K562 (cell line): Measurements from ENCODE around the gene ITPR1. TPM values are rescaled to one million over a fixed set of nuclear protein-coding genes. Genes with fewer than 3 reads are reported as not detected.

ENCODE experiments used
- ATAC-seq: fragments of 200-7000 bp; cut with Tn5 transposase; 3 replicates; pipeline ENCODE4 v1.9.1; 2020; ENCODE audit warnings: moderate library complexity
- BruUV-seq: library from RNA; stranded (reverse); fragments of 400-500 nt; replicated peaks from 2 replicates; lab custom pipeline; 2021; lab: Mats Ljungman, UMichigan
- CTCF ChIA-PET: fragments of 300-600 bp; formaldehyde crosslinking; extraction: SDS; loops from one replicate; lab custom pipeline; 2021; ENCODE audit warnings: low intra/inter-chr PET ratio; lab: Yijun Ruan, JAX
- POLR2A ChIA-PET: fragments of 300-600, 350-650 bp; sonication (Branson Sonifier 250); formaldehyde crosslinking; extraction: SDS; loops from one replicate; lab custom pipeline; 2021; ENCODE audit warnings: antibody characterized with exemption, inconsistent platforms; lab: Yijun Ruan, JAX
- DNase-seq, 4 experiments: peaks; one replicate each; pipeline versions ENCODE4 v3.0.0 to v3.0.0-alpha.2; 2011 to 2018; ENCODE audit warnings: low spot score in 3 of 4, mixed read lengths in 3 of 4; ENCODE audit errors: extremely low read depth in 1 of 4
- FAIRE-seq: peaks from 2 replicates; lab custom pipeline; 2011; peaks lifted over from hg19 to GRCh38; lab: Jason Lieb, UNC
- H2AFZ ChIP-seq: 2 replicates; pipeline ENCODE4 v1.6.0; 2011; ENCODE audit warnings: low read depth, low read length, control low read depth, inconsistent platforms
- H3K27ac ChIP-seq: fragments of 200-600 bp; 3 replicates; pipeline ENCODE4 v1.8.0; 2011; ENCODE audit warnings: low read depth, mild to moderate bottlenecking, control low read depth, inconsistent platforms, low read length, moderate library complexity, mixed read lengths; ENCODE audit errors: extremely low read depth
- H3K27me3 ChIP-seq, 2 experiments: fragments of 300-600 bp in 1 of 2; 2 replicates in 1 of 2; 3 replicates in 1 of 2; pipeline versions ENCODE4 v1.6.0 to v1.8.0; 2011; ENCODE audit warnings: inconsistent platforms in 2 of 2, low read length in 2 of 2, mild to moderate bottlenecking in 1 of 2, mixed read lengths in 1 of 2, moderate library complexity in 1 of 2; ENCODE audit not compliant: control insufficient read depth in 2 of 2, insufficient read depth in 2 of 2
- H3K36me3 ChIP-seq: fragments of 300-600 bp; 3 replicates; pipeline ENCODE4 v1.8.0; 2011; ENCODE audit warnings: mild to moderate bottlenecking, low read length, inconsistent platforms; ENCODE audit not compliant: control insufficient read depth, insufficient read depth
- H3K4me1 ChIP-seq, 2 experiments: fragments of 200-600 bp in 1 of 2; replicated peaks in 1 of 2; 2 replicates in 1 of 2; 3 replicates in 1 of 2; pipeline versions ENCODE4 v1.5.1 to v1.8.0; 2011; ENCODE audit warnings: inconsistent platforms in 2 of 2, low read length in 2 of 2, mild to moderate bottlenecking in 1 of 2, mixed read lengths in 1 of 2, moderate library complexity in 1 of 2; ENCODE audit not compliant: control insufficient read depth in 2 of 2, insufficient read depth in 2 of 2
- H3K4me2 ChIP-seq: 2 replicates; pipeline ENCODE4 v1.6.1; 2011; ENCODE audit warnings: low read length, control low read depth, inconsistent platforms, mixed read lengths; ENCODE audit not compliant: insufficient read depth
- H3K4me3 ChIP-seq: fragments of 200-600 bp; sonication (generic), shearing (Covaris generic); 2 replicates; pipeline ENCODE4 v1.5.1; 2016; ENCODE audit warnings: control low read depth, inconsistent platforms
- H3K79me2 ChIP-seq: fragments of 200-600 bp; 3 replicates; pipeline ENCODE4 v1.8.0; 2011; ENCODE audit warnings: low read length, inconsistent platforms; ENCODE audit not compliant: control insufficient read depth, insufficient read depth
- H3K9ac ChIP-seq, 2 experiments: 2 replicates each; pipeline versions ENCODE4 v1.6.0 to v1.6.1; 2011; ENCODE audit warnings: low read depth in 2 of 2, low read length in 2 of 2, control low read depth in 1 of 2, inconsistent platforms in 1 of 2, mild to moderate bottlenecking in 1 of 2, mixed read lengths in 1 of 2; ENCODE audit not compliant: insufficient read depth in 1 of 2
- H3K9me1 ChIP-seq: one replicate; pipeline ENCODE4 v1.6.0; 2011; ENCODE audit warnings: inconsistent platforms, mild to moderate bottlenecking, low read length, moderate library complexity; ENCODE audit not compliant: control insufficient read depth, insufficient read depth
- H3K9me3 ChIP-seq: replicated peaks from 2 replicates; pipeline ENCODE4 v1.5.1; 2011; ENCODE audit warnings: low read depth, low read length, inconsistent platforms; ENCODE audit not compliant: control insufficient read depth, insufficient read depth
- H4K20me1 ChIP-seq: replicated peaks from 2 replicates; pipeline ENCODE4 v1.6.1; 2011; ENCODE audit warnings: low read length, inconsistent platforms, mixed read lengths; ENCODE audit not compliant: control insufficient read depth, insufficient read depth
- ARID1B ChIP-seq: fragments of 450-650 bp; IDR thresholded peaks from 2 replicates; pipeline ENCODE4 v1.6.1; 2016; ENCODE audit warnings: antibody characterized with exemption, mild to moderate bottlenecking, inconsistent platforms
- CBX8 ChIP-seq: fragments of 200-600 bp; sonication (generic); IDR thresholded peaks from 2 replicates; pipeline ENCODE4 v1.6.1; 2012; ENCODE audit warnings: borderline replicate concordance, mixed run types, low read depth, mild to moderate bottlenecking, moderate library complexity, mixed read lengths, low read length, control low read depth, inconsistent platforms; ENCODE audit not compliant: poor library complexity, severe bottlenecking; ENCODE audit errors: extremely low read depth
- CREBBP ChIP-seq: IDR thresholded peaks from one replicate; pipeline ENCODE4 v1.6.1; 2012; ENCODE audit warnings: low read depth, mild to moderate bottlenecking, control low read depth, inconsistent platforms, low read length
- ETS2 ChIP-seq: IDR thresholded peaks from 2 replicates; pipeline ENCODE4 v1.6.1; 2016; ENCODE audit warnings: borderline replicate concordance, missing genetic modification characterization, mild to moderate bottlenecking, moderate library complexity, missing compliant biosample characterization; ENCODE audit not compliant: poor library complexity, severe bottlenecking
- FOXP1 ChIP-seq: sonication (generic); formaldehyde crosslinking; IDR thresholded peaks from 2 replicates; pipeline ENCODE4 v1.8.0; 2022; ENCODE audit warnings: mild to moderate bottlenecking, missing genetic modification reagents
- GATA2 ChIP-seq: sonication (generic); formaldehyde crosslinking; IDR thresholded peaks from 2 replicates; pipeline ENCODE4 v1.4.0; 2020; ENCODE audit warnings: mild to moderate bottlenecking, missing genetic modification reagents
- KAT7 ChIP-seq: sonication (generic); formaldehyde crosslinking; IDR thresholded peaks from 2 replicates; pipeline ENCODE4 v1.8.0; 2022; ENCODE audit warnings: missing genetic modification reagents, mild to moderate bottlenecking, borderline replicate concordance
- L3MBTL2 ChIP-seq: fragments of 450-650 bp; IDR thresholded peaks from 2 replicates; pipeline ENCODE4 v1.6.1; 2016; ENCODE audit warnings: mild to moderate bottlenecking, moderate library complexity
- MAZ ChIP-seq, 2 experiments: fragments of 450-650 bp in 1 of 2; sonication (generic) in 1 of 2; formaldehyde crosslinking; IDR thresholded peaks in 1 of 2; conservative IDR thresholded peaks in 1 of 2; 2 replicates each; pipeline versions ENCODE4 v1.4.0 to v1.5.0; 2020; ENCODE audit warnings: mild to moderate bottlenecking in 1 of 2, missing genetic modification reagents in 1 of 2
- MCM2 ChIP-seq: fragments of 450-650 bp; IDR thresholded peaks from 2 replicates; pipeline ENCODE4 v1.6.1; 2017; ENCODE audit warnings: low read depth, mild to moderate bottlenecking
- ZEB2 ChIP-seq: fragments of 450-650 bp; IDR thresholded peaks from 2 replicates; pipeline ENCODE4 v1.6.1; 2016
- ZKSCAN1 ChIP-seq: fragments of 150-350 bp; IDR thresholded peaks from 2 replicates; pipeline ENCODE4 v1.6.1; 2016; ENCODE audit warnings: low read depth, low read length
- WGBS: fragments of 100-300 bp; shearing (Covaris generic); methylation state at CpG from one replicate; pipeline ENCODE4 v1.1.6; 2016; ENCODE audit warnings: low coverage, mixed read lengths; ENCODE audit not compliant: insufficient coverage; ENCODE audit errors: missing lambda C conversion rate; 5-methylcytosine and 5-hydroxymethylcytosine counted together
- in situ Hi-C: fragments of 300-500 bp; cut with MboI; formaldehyde crosslinking; loops from 4 replicates; pipeline ENCODE4 v1.15.0; 2018; ENCODE audit warnings: inconsistent platforms, mixed read lengths
- intact Hi-C: fragments of 100-400 bp; cut with micrococcal nuclease; formaldehyde crosslinking; loops from 2 replicates; pipeline ENCODE4 v1.14.2; 2022
- polyA plus RNA-seq, 8 experiments: library from polyadenylated mRNA; depleted of rRNA in 4 of 8; stranded (reverse) in 5 of 8; unstranded in 3 of 8; fragments of >200 nt; fragmentation: Nextera tagmentation in 2 of 8; fragmentation: Illumina TruSeq in 1 of 8; extraction: Ambion mirVana in 2 of 8; extraction: Trizol in 1 of 8; gene quantifications; 2 replicates each; pipeline versions ENCODE4 v1.2.1 to v1.2.3, GENCODE V29; 2011 to 2014; ENCODE audit warnings: inconsistent platforms in 1 of 8, missing spikeins in 1 of 8
- total RNA-seq, 7 experiments: library from RNA; depleted of rRNA in 6 of 7; stranded (reverse); fragments of >200 nt in 6 of 7; fragmentation: Illumina TruSeq in 2 of 7; extraction: Trizol in 2 of 7; gene quantifications; 2 replicates each; pipeline versions ENCODE4 v1.2.1 to v1.2.3, GENCODE V29; 2011 to 2021; ENCODE audit warnings: low replicate concordance in 1 of 7
- TF ChIP-seq, protein P1 (sequence below): fragments of 200-800 bp; sonication (Bioruptor generic); IDR thresholded peaks from 2 replicates; pipeline ENCODE4 v1.6.1; 2017; ENCODE audit warnings: missing genetic modification characterization, missing compliant biosample characterization
- TF ChIP-seq, protein P2 (sequence below): sonication (generic); formaldehyde crosslinking; IDR thresholded peaks from 2 replicates; pipeline ENCODE4 v1.8.1; 2023; ENCODE audit warnings: mild to moderate bottlenecking, missing genetic modification reagents

The ITPR1 gene
- total and polyA plus RNA-seq, 9 of the 15 experiments (the other 6 are each of a cell fraction or from before 2014, with no cell fraction given), result 22.4 to 40.0 (median 27.4) TPM

DNA sequence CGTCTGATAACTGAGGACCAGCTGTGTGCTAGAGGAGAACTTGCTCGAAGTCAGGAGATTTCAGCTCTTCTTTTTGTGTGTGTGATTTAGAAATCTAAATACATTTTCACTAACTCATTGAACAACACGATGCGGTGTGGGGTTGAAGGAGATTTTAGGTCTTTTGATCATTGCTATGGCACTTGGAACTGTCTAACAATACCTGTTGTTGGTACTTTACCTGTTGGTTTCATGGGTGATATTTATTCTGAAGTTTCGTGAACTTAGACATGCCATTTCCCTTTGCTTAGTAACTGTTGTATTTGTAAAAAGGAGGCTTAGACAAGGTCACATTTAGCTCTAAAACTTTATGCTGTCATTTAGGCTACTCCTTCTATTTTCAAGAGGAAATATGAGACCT lies 99.9 kb downstream of the ITPR1 start:
- no peak for FAIRE-seq
- no peak overlapping the region for H2AFZ ChIP-seq

More for the DNA sequence above, 99.9 kb downstream of the ITPR1 start:
- Histone ChIP-seq H3K27me3 (no peaks in the 10 kb centered on the region), H3K9ac (no peak overlapping the region), H3K4me1 (no peaks in the 10 kb centered on the region; a peak in 1 of 5 replicates), H3K36me3 (no peaks in the 10 kb centered on the region), H4K20me1 (no peaks in the 10 kb centered on the region), H3K79me2 (no peaks in the 10 kb centered on the region), H3K4me3 (no peak overlapping the region), H3K27ac (no peak overlapping the region), H3K4me2 (no peak overlapping the region), H3K9me3 (no peaks in the 10 kb centered on the region), H3K9me1 (no peaks in the 10 kb centered on the region)
- DNase-seq (no peak), ATAC-seq (no peak)
- ChIA-PET CTCF (no interaction called here), POLR2A (interaction anchor here (1.0 kb wide), 1 partner anchor 100 kb away, joined by 4 read pairs; the partner anchor contains the start of gene ITPR1)
- TF ChIP-seq ARID1B (no peak), MAZ (CRISPR knock-in tag; conservative IDR thresholded peaks at IDR 0.05 in 1 of 2, IDR thresholded peaks at IDR 0.05 in 1 of 2) (no peak), L3MBTL2 (no peak), GATA2 (no peak), ZEB2 (no peak), CBX8 (no peak), CREBBP (no peak), ZKSCAN1 (no peak), KAT7 (CRISPR knock-in tag) (no peak), MCM2 (no peak), ETS2 (tag) (no peak), FOXP1 (CRISPR knock-in tag) (no peak)
- TF ChIP-seq, protein P1, sequence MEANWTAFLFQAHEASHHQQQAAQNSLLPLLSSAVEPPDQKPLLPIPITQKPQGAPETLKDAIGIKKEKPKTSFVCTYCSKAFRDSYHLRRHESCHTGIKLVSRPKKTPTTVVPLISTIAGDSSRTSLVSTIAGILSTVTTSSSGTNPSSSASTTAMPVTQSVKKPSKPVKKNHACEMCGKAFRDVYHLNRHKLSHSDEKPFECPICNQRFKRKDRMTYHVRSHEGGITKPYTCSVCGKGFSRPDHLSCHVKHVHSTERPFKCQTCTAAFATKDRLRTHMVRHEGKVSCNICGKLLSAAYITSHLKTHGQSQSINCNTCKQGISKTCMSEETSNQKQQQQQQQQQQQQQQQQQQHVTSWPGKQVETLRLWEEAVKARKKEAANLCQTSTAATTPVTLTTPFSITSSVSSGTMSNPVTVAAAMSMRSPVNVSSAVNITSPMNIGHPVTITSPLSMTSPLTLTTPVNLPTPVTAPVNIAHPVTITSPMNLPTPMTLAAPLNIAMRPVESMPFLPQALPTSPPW (CRISPR knock-in tag), result no peak
- TF ChIP-seq, protein P2, sequence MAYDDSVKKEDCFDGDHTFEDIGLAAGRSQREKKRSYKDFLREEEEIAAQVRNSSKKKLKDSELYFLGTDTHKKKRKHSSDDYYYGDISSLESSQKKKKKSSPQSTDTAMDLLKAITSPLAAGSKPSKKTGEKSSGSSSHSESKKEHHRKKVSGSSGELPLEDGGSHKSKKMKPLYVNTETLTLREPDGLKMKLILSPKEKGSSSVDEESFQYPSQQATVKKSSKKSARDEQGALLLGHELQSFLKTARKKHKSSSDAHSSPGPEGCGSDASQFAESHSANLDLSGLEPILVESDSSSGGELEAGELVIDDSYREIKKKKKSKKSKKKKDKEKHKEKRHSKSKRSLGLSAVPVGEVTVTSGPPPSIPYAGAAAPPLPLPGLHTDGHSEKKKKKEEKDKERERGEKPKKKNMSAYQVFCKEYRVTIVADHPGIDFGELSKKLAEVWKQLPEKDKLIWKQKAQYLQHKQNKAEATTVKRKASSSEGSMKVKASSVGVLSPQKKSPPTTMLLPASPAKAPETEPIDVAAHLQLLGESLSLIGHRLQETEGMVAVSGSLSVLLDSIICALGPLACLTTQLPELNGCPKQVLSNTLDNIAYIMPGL (CRISPR knock-in tag), result no peak
- 45% methylated on average over 5 of the region's 5 CpGs for WGBS
- no TSS peak for BruUV-seq
- intact Hi-C loops (no loop called here), in situ Hi-C loops (no loop called here)
